ENCODE measurements around the gene PRPSAP2.

DNA sequence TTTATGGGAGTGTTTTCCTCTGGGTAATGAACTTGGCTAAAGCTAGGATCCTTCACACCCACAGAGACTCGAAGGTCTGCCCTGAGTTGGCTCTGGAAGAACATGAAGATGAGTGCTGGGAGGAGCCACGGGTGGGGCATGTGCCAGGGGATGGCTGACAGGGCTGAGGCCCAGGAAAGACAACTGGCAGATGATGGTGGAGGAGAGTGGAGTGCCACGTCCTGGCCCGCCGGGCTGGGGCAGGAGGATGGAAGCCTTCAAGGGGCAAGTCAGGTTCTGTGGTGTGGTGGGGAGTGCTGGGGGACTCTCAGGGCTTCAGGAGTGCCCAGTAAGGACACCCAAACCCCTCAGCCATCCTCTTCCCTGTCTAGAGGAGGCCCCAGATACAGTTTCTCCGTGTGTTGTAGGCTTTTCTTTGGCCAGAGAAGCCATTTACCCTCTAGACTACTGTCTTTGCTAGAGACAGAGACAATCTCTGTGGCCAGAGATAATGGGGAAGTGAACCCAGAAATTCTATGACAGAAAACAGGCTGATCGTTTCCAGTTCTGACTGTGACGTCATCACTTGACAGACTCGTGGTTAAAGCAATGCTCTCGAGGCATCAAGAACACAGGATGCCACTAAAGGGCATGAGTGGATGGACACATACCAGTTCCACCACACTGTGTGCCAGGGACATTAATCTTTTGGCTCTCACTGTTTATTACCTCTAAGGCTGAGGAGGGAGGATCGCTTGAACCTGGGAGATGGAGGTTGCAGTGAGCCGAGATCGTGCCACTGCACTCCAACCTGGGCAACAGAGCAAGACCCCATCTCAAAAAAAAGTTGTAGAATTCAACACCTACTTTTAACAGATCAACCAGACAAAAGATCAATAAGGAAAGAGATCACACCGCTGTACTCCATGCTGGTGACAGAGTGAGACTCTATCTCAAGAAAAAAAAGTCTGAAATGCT, 75.4 kb downstream of the PRPSAP2 start:
- TF ChIP-seq, protein P1, sequence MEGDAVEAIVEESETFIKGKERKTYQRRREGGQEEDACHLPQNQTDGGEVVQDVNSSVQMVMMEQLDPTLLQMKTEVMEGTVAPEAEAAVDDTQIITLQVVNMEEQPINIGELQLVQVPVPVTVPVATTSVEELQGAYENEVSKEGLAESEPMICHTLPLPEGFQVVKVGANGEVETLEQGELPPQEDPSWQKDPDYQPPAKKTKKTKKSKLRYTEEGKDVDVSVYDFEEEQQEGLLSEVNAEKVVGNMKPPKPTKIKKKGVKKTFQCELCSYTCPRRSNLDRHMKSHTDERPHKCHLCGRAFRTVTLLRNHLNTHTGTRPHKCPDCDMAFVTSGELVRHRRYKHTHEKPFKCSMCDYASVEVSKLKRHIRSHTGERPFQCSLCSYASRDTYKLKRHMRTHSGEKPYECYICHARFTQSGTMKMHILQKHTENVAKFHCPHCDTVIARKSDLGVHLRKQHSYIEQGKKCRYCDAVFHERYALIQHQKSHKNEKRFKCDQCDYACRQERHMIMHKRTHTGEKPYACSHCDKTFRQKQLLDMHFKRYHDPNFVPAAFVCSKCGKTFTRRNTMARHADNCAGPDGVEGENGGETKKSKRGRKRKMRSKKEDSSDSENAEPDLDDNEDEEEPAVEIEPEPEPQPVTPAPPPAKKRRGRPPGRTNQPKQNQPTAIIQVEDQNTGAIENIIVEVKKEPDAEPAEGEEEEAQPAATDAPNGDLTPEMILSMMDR (IDR thresholded peaks at IDR 0.05): no peak
- TF ChIP-seq POLR2A (IDR thresholded peaks at IDR 0.05): no peak

Measured in testis (tissue), 2 donors.